Glutamatergic neuron (in vitro differentiated cells): ENCODE results near the gene C2orf92. TPM values are rescaled to one million over a fixed set of nuclear protein-coding genes. Genes with fewer than 3 reads are reported as not detected.

Experiments
- DNase-seq: peaks from one replicate; pipeline ENCODE4 v3.0.0; 2022
- H3K27ac Mint-ChIP-seq: one replicate; pipeline ENCODE4 v1.8.0; 2020; ENCODE audit warnings: mild to moderate bottlenecking, mixed read lengths, inconsistent platforms; ENCODE audit not compliant: unreplicated experiment
- H3K27me3 Mint-ChIP-seq: one replicate; pipeline ENCODE4 v1.8.0; 2020; ENCODE audit warnings: mild to moderate bottlenecking, moderate library complexity, mixed read lengths, inconsistent platforms; ENCODE audit not compliant: unreplicated experiment
- H3K36me3 Mint-ChIP-seq: one replicate; pipeline ENCODE4 v1.8.0; 2020; ENCODE audit warnings: mild to moderate bottlenecking, mixed read lengths, inconsistent platforms; ENCODE audit not compliant: unreplicated experiment
- H3K4me1 Mint-ChIP-seq: one replicate; pipeline ENCODE4 v1.8.0; 2020; ENCODE audit warnings: mild to moderate bottlenecking, low read depth, mixed read lengths, inconsistent platforms; ENCODE audit not compliant: unreplicated experiment
- H3K4me3 Mint-ChIP-seq: one replicate; pipeline ENCODE4 v1.8.0; 2020; ENCODE audit warnings: mild to moderate bottlenecking, mixed read lengths, inconsistent platforms; ENCODE audit not compliant: unreplicated experiment
- H3K9me3 Mint-ChIP-seq: one replicate; pipeline ENCODE4 v1.8.0; 2020; ENCODE audit warnings: mild to moderate bottlenecking, moderate library complexity, mixed read lengths, inconsistent platforms; ENCODE audit not compliant: unreplicated experiment
- total RNA-seq: library from RNA; stranded (reverse); fragmentation: NEBNext Ultra II Directional; extraction: Animal tissue kit (Norgen Biotek cat#: 25700); gene quantifications from one replicate; pipeline ENCODE4 v1.2.1, GENCODE V29; 2021; ENCODE audit not compliant: unreplicated experiment
- TF ChIP-seq, protein P1 (sequence below): fragments of 200-600 bp; sonication (generic); IDR thresholded peaks from one replicate; pipeline ENCODE4 v1.5.0; 2021; ENCODE audit not compliant: partially characterized antibody, unreplicated experiment

Gene C2orf92
- total RNA-seq, 1 donor from 2014 or later: 19.6 TPM

DNA sequence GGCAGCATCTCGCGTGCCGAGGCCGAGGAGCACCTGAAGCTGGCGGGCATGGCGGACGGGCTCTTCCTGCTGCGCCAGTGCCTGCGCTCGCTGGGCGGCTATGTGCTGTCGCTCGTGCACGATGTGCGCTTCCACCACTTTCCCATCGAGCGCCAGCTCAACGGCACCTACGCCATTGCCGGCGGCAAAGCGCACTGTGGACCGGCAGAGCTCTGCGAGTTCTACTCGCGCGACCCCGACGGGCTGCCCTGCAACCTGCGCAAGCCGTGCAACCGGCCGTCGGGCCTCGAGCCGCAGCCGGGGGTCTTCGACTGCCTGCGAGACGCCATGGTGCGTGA, 54.5 kb downstream of the C2orf92 start:
- Mint-ChIP-seq H3K27ac (no peak overlapping the region), H3K4me3 (no peak overlapping the region), H3K36me3 (no peaks in the 10 kb centered on the region), H3K27me3 (peaks cover 17% of the 10 kb centered on the region), H3K9me3 (peaks cover 17% of the 10 kb centered on the region), H3K4me1 (peaks cover 27% of the 10 kb centered on the region)
- no peak for DNase-seq
- TF ChIP-seq, protein P1, sequence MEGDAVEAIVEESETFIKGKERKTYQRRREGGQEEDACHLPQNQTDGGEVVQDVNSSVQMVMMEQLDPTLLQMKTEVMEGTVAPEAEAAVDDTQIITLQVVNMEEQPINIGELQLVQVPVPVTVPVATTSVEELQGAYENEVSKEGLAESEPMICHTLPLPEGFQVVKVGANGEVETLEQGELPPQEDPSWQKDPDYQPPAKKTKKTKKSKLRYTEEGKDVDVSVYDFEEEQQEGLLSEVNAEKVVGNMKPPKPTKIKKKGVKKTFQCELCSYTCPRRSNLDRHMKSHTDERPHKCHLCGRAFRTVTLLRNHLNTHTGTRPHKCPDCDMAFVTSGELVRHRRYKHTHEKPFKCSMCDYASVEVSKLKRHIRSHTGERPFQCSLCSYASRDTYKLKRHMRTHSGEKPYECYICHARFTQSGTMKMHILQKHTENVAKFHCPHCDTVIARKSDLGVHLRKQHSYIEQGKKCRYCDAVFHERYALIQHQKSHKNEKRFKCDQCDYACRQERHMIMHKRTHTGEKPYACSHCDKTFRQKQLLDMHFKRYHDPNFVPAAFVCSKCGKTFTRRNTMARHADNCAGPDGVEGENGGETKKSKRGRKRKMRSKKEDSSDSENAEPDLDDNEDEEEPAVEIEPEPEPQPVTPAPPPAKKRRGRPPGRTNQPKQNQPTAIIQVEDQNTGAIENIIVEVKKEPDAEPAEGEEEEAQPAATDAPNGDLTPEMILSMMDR: no peak

- Mint-ChIP-seq H3K4me3 (no peak overlapping the region), H3K4me1 (peaks cover 27% of the 10 kb centered on the region), H3K27ac (no peak overlapping the region), H3K36me3 (no peaks in the 10 kb centered on the region), H3K9me3 (peaks cover 17% of the 10 kb centered on the region), H3K27me3 (peaks cover 17% of the 10 kb centered on the region)
- no peak for DNase-seq
- TF ChIP-seq, protein P1: no peak
Measured at GRCh38 chr2:97724501-97724900, 55.0 kb downstream of the C2orf92 start.

GRCh38 chr2:97724946-97725688, 55.6 kb downstream of the C2orf92 start:
- peak overlapping the region; percentile 96 for H3K27ac Mint-ChIP-seq
- peak overlapping the region; percentile 63 for H3K4me3 Mint-ChIP-seq
- no peaks in the 10 kb centered on the region for H3K36me3 Mint-ChIP-seq
- DNase-seq: no peak
- H3K4me1 Mint-ChIP-seq: peaks cover 27% of the 10 kb centered on the region
- TF ChIP-seq, protein P1: no peak
- H3K27me3 Mint-ChIP-seq: peaks cover 17% of the 10 kb centered on the region
- H3K9me3 Mint-ChIP-seq: peaks cover 15% of the 10 kb centered on the region

GRCh38 chr2:97726261-97727064, 57.0 kb downstream of the C2orf92 start:
- H3K4me3 Mint-ChIP-seq: peak overlapping the region; percentile 63
- no peaks in the 10 kb centered on the region for H3K36me3 Mint-ChIP-seq
- H3K27ac Mint-ChIP-seq: peak overlapping the region; percentile 96
- DNase-seq: no peak
- peaks cover 17% of the 10 kb centered on the region for H3K27me3 Mint-ChIP-seq
- H3K9me3 Mint-ChIP-seq: peaks cover 15% of the 10 kb centered on the region
- TF ChIP-seq, protein P1: no peak
- peaks cover 27% of the 10 kb centered on the region for H3K4me1 Mint-ChIP-seq

DNA sequence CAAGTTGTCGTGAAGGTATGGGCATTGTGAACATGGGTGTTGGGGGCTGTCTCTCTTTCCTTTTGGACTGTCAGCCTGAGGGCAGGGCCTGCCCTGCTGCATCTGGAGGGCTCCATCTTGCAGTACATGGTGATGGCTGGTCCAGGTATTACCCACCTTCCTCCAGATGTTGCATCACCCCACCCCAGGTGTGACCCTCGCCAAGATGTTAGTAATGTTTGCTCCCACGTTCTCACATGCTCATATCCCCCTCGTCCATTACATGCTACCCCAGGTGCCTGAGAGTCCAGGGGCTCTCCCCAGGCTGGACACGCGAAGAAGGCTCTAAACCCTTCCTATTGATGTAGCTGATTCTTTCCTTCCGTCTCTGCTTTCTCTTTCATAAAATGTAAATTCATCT, 57.8 kb downstream of the C2orf92 start:
- DNase-seq: no peak
- Mint-ChIP-seq H3K36me3 (no peaks in the 10 kb centered on the region), H3K4me1 (peaks cover 27% of the 10 kb centered on the region), H3K27ac (peak overlapping the region; percentile 96), H3K4me3 (peak overlapping the region; percentile 69), H3K27me3 (peaks cover 17% of the 10 kb centered on the region), H3K9me3 (peaks cover 15% of the 10 kb centered on the region)
- TF ChIP-seq, protein P1: no peak
